GM13976 (cell line): ENCODE measurements around the gene PIH1D2.

Experiments used
- DNase-seq: peaks from one replicate; pipeline ENCODE4 v3.0.0; 2012; ENCODE audit warnings: low spot score
- CTCF ChIP-seq: IDR thresholded peaks from 2 replicates; pipeline ENCODE4 v1.5.1; 2012; ENCODE audit warnings: borderline replicate concordance, mild to moderate bottlenecking; ENCODE audit not compliant: insufficient read depth; ENCODE audit errors: extremely low read depth, missing control alignments, control extremely low read depth
- in situ Hi-C: fragments of 300-500 bp; cut with MboI; formaldehyde crosslinking; loops from one replicate; pipeline ENCODE4 v1.12.0; 2022; ENCODE audit warnings: low sequenced_read_pairs, mixed read lengths, inconsistent platforms; ENCODE audit not compliant: unreplicated experiment

Gene PIH1D2

GRCh38 chr11:112087212-112087611, 13.4 kb upstream of the PIH1D2 start:
- in situ Hi-C loops, result no loop called here
- no peak for TF ChIP-seq CTCF
- DNase-seq, result no peak

DNA sequence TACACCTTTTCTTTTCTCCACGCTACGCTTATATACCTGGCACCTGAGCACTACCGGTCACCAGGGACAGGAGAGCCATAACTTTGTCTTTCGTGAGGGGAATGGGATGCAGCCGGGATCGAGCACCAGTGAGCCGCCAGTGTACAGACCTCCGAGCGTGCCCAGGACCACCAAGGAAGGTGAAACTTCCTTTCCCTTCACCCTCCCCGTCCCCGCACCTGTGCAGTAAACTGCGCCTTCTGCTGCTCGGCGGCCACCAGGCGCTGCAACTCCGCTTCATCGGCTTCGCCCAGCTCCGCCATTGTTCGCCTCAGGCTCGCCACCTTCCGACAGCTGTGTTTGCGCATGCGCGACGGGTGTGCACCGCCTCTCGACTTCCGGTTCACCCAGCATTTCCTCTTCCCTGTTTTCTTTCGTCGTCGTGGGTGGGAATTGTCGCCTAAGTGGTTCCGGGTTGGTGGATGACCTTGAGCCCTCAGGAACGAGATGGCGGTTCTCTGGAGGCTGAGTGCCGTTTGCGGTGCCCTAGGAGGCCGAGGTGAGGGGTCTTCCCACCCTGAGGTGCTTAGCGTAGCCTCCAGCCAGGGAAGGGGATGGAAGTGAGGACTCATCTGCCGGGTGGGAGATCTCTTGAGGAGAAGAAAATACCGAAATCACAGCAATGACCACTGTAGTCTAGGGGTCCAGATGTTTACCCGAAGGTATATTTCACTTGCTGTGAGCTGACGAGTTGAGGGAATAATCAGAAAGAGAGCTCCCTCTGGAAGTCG, 12.8 kb upstream of the PIH1D2 start, which contains the start of the genes SDHD and TIMM8B:
TSS of gene SDHD (plus strand) at position 452 of the 770 bp plus-strand sequence. CDS start at position 487, 35 bp downstream.
TSS of gene TIMM8B (minus strand) at position 335 of the 770 bp plus-strand sequence. CDS start at position 302, 33 bp downstream.
- TF ChIP-seq CTCF, result peak; percentile 30

GRCh38 chr11:112085822-112086421, 12.1 kb upstream of the PIH1D2 start:
- in situ Hi-C loops, result no loop called here
- TF ChIP-seq CTCF, result no peak
- DNase-seq, result peak; percentile 47

More for the DNA sequence above, 12.8 kb upstream of the PIH1D2 start, which contains the start of the genes SDHD and TIMM8B:
- peak; percentile 95 for DNase-seq
- in situ Hi-C loops, result no loop called here

DNA sequence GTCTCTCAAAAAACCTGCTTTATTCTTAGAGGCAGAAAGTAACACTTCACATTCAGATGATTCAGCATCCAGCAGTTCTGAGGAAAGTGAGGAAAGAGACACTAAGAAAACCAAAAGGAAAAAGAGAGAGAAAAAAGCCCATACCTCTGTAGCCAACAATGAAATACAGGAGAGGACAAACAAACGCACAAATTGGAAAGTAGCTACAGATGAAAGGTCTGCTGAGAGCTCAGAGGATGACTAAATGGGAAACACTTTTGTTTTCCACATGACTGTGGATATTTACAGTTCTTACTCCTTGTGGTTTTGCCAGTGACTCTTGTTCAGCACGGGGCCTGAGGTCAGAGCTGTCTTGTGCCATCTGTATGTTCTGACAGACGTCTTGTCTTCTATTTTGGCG, 8.9 kb upstream of the PIH1D2 start:
- in situ Hi-C loops, result no loop called here
- TF ChIP-seq CTCF, result no peak
- DNase-seq, result no peak

GRCh38 chr11:112062923-112063322, 10.9 kb downstream of the PIH1D2 start:
- in situ Hi-C loops, result no loop called here
- no peak for DNase-seq
- no peak for TF ChIP-seq CTCF

DNA sequence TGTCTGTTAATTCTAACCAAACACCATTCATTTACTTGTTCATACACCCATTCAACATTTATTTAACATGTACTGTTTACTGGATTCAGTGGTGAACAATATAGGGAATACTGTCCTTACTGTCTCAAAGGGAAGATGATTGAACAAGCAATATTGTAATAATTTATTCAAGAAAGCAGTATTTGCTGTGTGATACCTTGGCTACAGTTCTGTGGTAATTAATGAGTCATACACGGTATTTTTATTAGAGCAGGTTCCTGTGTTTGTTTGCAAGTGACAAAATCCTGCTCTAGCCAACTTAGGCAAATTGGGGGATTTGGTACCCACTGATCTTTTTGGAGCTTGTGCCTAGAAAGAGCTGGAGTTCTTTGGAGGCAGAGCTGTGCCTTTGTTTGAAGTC, 15.7 kb downstream of the PIH1D2 start:
- no peak for DNase-seq
- no peak for TF ChIP-seq CTCF
- in situ Hi-C loops, result no loop called here
